ENCODE data around the gene NOL7. TPM values are rescaled to one million over a fixed set of nuclear protein-coding genes. Genes with fewer than 3 reads are reported as not detected.

NOL7 gene
- total and polyA plus RNA-seq, 4 donors: 25.6 to 43.0 (median 31.0) TPM

DNA sequence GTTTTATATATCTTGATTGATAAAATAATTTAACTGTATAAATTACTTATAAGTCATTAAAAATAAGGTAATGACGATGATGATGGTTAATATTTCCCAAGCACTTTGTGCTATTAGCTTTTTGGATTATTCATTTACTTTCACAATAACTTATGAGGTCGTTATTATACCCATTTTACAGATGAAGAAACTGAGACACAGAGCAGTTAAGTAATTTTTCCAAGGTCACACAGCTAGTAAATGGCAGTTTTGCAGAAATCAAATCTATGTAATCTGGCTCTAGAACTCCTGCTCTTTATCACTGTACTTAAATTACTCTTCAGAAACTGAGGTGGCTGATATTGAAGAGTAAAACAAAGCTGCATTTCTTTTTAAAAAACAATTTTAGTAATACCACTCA lies 18.2 kb downstream of the NOL7 start:
- no peaks in the 10 kb centered on the region for H3K4me1 ChIP-seq (ENCODE audit: control insufficient read depth in 4 of 4, insufficient read depth in 4 of 4, low read length in 3 of 4)
- no peaks in the 10 kb centered on the region for H3K27me3 ChIP-seq (ENCODE audit: control insufficient read depth in 4 of 4, insufficient read depth in 4 of 4, low read length in 3 of 4)
- H3K9ac ChIP-seq (ENCODE audit: low read depth in 1 of 2, low read length in 2 of 2): no peak overlapping the region
- H3K9me3 ChIP-seq (ENCODE audit: control insufficient read depth in 4 of 4, low read length in 3 of 4): no peaks in the 10 kb centered on the region
- DNase-seq (ENCODE audit: low spot score): no peak
- H3K36me3 ChIP-seq (ENCODE audit: control insufficient read depth in 4 of 4, insufficient read depth in 3 of 4, low read depth in 1 of 4, low read length in 3 of 4): peaks cover 0 to 37% (median 25%) of the 10 kb centered on the region in 4 donors
- 96% methylated on average over 2 of the region's 2 CpGs for WGBS
- H3K4me3 ChIP-seq (ENCODE audit: low read depth in 1 of 3, low read length in 3 of 3): no peak overlapping the region
- H3K27ac ChIP-seq (ENCODE audit: low read depth in 1 of 2, low read length in 2 of 2): no peak overlapping the region
- TF ChIP-seq, protein P1, sequence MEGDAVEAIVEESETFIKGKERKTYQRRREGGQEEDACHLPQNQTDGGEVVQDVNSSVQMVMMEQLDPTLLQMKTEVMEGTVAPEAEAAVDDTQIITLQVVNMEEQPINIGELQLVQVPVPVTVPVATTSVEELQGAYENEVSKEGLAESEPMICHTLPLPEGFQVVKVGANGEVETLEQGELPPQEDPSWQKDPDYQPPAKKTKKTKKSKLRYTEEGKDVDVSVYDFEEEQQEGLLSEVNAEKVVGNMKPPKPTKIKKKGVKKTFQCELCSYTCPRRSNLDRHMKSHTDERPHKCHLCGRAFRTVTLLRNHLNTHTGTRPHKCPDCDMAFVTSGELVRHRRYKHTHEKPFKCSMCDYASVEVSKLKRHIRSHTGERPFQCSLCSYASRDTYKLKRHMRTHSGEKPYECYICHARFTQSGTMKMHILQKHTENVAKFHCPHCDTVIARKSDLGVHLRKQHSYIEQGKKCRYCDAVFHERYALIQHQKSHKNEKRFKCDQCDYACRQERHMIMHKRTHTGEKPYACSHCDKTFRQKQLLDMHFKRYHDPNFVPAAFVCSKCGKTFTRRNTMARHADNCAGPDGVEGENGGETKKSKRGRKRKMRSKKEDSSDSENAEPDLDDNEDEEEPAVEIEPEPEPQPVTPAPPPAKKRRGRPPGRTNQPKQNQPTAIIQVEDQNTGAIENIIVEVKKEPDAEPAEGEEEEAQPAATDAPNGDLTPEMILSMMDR (IDR thresholded peaks at IDR 0.05; ENCODE audit: low read depth, low read length, missing input control): no peak
- TF ChIP-seq RAD21 (IDR thresholded peaks at IDR 0.05): no peak
- no peak for TF ChIP-seq GABPA (IDR thresholded peaks at IDR 0.05 in 1 of 2, conservative IDR thresholded peaks at IDR 0.05 in 1 of 2)
- no peak for TF ChIP-seq MAX (IDR thresholded peaks at IDR 0.05)
- no peak for TF ChIP-seq EGR1 (IDR thresholded peaks at IDR 0.05; ENCODE audit: low read depth in 2 of 2)
- TF ChIP-seq JUND (IDR thresholded peaks at IDR 0.05): no peak
- TF ChIP-seq NR2F2 (IDR thresholded peaks at IDR 0.05): no peak
- TF ChIP-seq FOXA2 (IDR thresholded peaks at IDR 0.05): no peak
- no peak for TF ChIP-seq FOXA1 (IDR thresholded peaks at IDR 0.05)
- TF ChIP-seq, protein P2, sequence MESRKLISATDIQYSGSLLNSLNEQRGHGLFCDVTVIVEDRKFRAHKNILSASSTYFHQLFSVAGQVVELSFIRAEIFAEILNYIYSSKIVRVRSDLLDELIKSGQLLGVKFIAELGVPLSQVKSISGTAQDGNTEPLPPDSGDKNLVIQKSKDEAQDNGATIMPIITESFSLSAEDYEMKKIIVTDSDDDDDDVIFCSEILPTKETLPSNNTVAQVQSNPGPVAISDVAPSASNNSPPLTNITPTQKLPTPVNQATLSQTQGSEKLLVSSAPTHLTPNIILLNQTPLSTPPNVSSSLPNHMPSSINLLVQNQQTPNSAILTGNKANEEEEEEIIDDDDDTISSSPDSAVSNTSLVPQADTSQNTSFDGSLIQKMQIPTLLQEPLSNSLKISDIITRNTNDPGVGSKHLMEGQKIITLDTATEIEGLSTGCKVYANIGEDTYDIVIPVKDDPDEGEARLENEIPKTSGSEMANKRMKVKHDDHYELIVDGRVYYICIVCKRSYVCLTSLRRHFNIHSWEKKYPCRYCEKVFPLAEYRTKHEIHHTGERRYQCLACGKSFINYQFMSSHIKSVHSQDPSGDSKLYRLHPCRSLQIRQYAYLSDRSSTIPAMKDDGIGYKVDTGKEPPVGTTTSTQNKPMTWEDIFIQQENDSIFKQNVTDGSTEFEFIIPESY (IDR thresholded peaks at IDR 0.05): no peak
- TF ChIP-seq HNF4G (IDR thresholded peaks at IDR 0.05): no peak
- TF ChIP-seq REST (IDR thresholded peaks at IDR 0.05): no peak
- TF ChIP-seq SP1 (IDR thresholded peaks at IDR 0.05): no peak
- no peak for TF ChIP-seq HNF4A (conservative IDR thresholded peaks at IDR 0.05)
- TF ChIP-seq RXRA (IDR thresholded peaks at IDR 0.05): no peak
- no peak for TF ChIP-seq TAF1 (conservative IDR thresholded peaks at IDR 0.05)
- TF ChIP-seq ATF3 (IDR thresholded peaks at IDR 0.05): no peak
- no peak for TF ChIP-seq YY1 (IDR thresholded peaks at IDR 0.05)

Measured in liver (tissue), 9 donors.